SK-N-SH (cell line): ENCODE results near the gene PAN2. TPM values are rescaled to one million over a fixed set of nuclear protein-coding genes. Genes with fewer than 3 reads are reported as not detected.

Source experiments
- CTCF ChIA-PET: fragments of 300-600, 350-600 bp; formaldehyde crosslinking; extraction: SDS; loops from one replicate; lab custom pipeline; 2021; lab: Yijun Ruan, JAX
- POLR2A ChIA-PET: fragments of 350-600 bp; sonication (Branson Sonifier 250); formaldehyde crosslinking; extraction: SDS; loops from one replicate; lab custom pipeline; 2020; ENCODE audit warnings: antibody characterized with exemption, inconsistent platforms; lab: Yijun Ruan, JAX
- DNase-seq: peaks from one replicate; pipeline ENCODE4 v3.0.0; 2012
- H2AFZ ChIP-seq: fragments of 200-600 bp; sonication (generic); 2 replicates; pipeline ENCODE4 v1.8.1; 2016; ENCODE audit warnings: antibody characterized with exemption, mild to moderate bottlenecking, low read depth
- H3F3A ChIP-seq: fragments of 200-600 bp; sonication (generic); replicated peaks from 2 replicates; pipeline ENCODE3; 2016; ENCODE audit warnings: antibody characterized with exemption, mild to moderate bottlenecking; ENCODE audit not compliant: insufficient read depth
- H3K27ac ChIP-seq, 2 experiments: fragments of 200-500 bp in 1 of 2; fragments of 200-600 bp in 1 of 2; sonication (Bioruptor generic) in 1 of 2; sonication (generic), shearing (Covaris generic) in 1 of 2; 2 replicates each; pipeline versions ENCODE4 v1.5.1 to v1.6.1; 2014 to 2016; ENCODE audit warnings: low read depth in 2 of 2, inconsistent platforms in 1 of 2, low read length in 1 of 2, mild to moderate bottlenecking in 1 of 2, mixed read lengths in 1 of 2
- H3K27me3 ChIP-seq: fragments of 200-600 bp; sonication (generic), shearing (Covaris generic); 2 replicates; pipeline ENCODE4 v1.6.1; 2016; ENCODE audit warnings: mixed run types; ENCODE audit not compliant: insufficient read depth
- H3K36me3 ChIP-seq, 2 experiments: fragments of 200-500 bp in 1 of 2; fragments of 200-600 bp in 1 of 2; sonication (Bioruptor generic) in 1 of 2; sonication (generic) in 1 of 2; replicated peaks in 1 of 2; 2 replicates each; pipeline versions ENCODE3 to v1.5.1; 2014 to 2016; ENCODE audit warnings: low read length in 1 of 2, mild to moderate bottlenecking in 1 of 2; ENCODE audit not compliant: insufficient read depth in 2 of 2, control insufficient read depth in 1 of 2
- H3K4me1 ChIP-seq, 2 experiments: fragments of 200-500 bp in 1 of 2; fragments of 200-600 bp in 1 of 2; sonication (Bioruptor generic) in 1 of 2; sonication (generic), shearing (Covaris generic) in 1 of 2; 2 replicates each; pipeline versions ENCODE4 v1.5.1 to v1.6.1; 2014 to 2016; ENCODE audit warnings: low read depth in 1 of 2, low read length in 1 of 2, mixed run types in 1 of 2; ENCODE audit not compliant: insufficient read depth in 2 of 2, control insufficient read depth in 1 of 2
- H3K4me2 ChIP-seq: fragments of 200-600 bp; sonication (generic), shearing (Covaris generic); 2 replicates; pipeline ENCODE4 v1.6.1; 2017; ENCODE audit warnings: mixed run types
- H3K4me3 ChIP-seq, 2 experiments: fragments of 200-500 bp in 1 of 2; fragments of 200-600 bp in 1 of 2; sonication (Bioruptor generic) in 1 of 2; sonication (generic), shearing (Covaris generic) in 1 of 2; 2 replicates each; pipeline versions ENCODE4 v1.5.1 to v1.8.1; 2014 to 2016; ENCODE audit warnings: low read depth in 2 of 2, inconsistent platforms in 1 of 2, low read length in 1 of 2, mild to moderate bottlenecking in 1 of 2, mixed read lengths in 1 of 2, moderate library complexity in 1 of 2
- H3K79me2 ChIP-seq: fragments of 200-600 bp; sonication (generic); 2 replicates; pipeline ENCODE4 v1.8.1; 2017; ENCODE audit warnings: mild to moderate bottlenecking; ENCODE audit not compliant: insufficient read depth
- H3K9ac ChIP-seq: fragments of 200-600 bp; sonication (generic); 2 replicates; pipeline ENCODE4 v1.6.1; 2017; ENCODE audit warnings: mixed run types
- H3K9me2 ChIP-seq: fragments of 200-600 bp; sonication (generic); 2 replicates; pipeline ENCODE4 v1.6.1; 2017; ENCODE audit warnings: mixed run types
- H3K9me3 ChIP-seq: fragments of 200-600 bp; sonication (generic); 2 replicates; pipeline ENCODE4 v1.6.1; 2017; ENCODE audit warnings: mixed run types, mild to moderate bottlenecking, moderate library complexity
- H4K20me1 ChIP-seq: fragments of 200-600 bp; sonication (generic); 2 replicates; pipeline ENCODE4 v1.6.1; 2017; ENCODE audit warnings: mild to moderate bottlenecking, mixed run types; ENCODE audit not compliant: insufficient read depth
- CHD2 ChIP-seq: fragments of 150-350 bp; IDR thresholded peaks from 2 replicates; pipeline ENCODE4 v1.6.1; 2018; ENCODE audit warnings: low read length; ENCODE audit not compliant: partially characterized antibody
- ELF1 ChIP-seq: IDR thresholded peaks from 2 replicates; pipeline ENCODE4 v1.4.0; 2012
- FOXJ3 ChIP-seq: sonication (generic); formaldehyde crosslinking; IDR thresholded peaks from 2 replicates; pipeline ENCODE4 v1.5.1; 2020; ENCODE audit warnings: mild to moderate bottlenecking, missing genetic modification reagents
- FOXM1 ChIP-seq: IDR thresholded peaks from 2 replicates; pipeline ENCODE4 v1.4.0; 2012; ENCODE audit warnings: low read depth, mild to moderate bottlenecking
- MAX ChIP-seq: IDR thresholded peaks from 2 replicates; pipeline ENCODE4 v1.4.0; 2012; ENCODE audit warnings: low read depth
- MEF2A ChIP-seq: IDR thresholded peaks from 2 replicates; pipeline ENCODE4 v1.4.0; 2012; ENCODE audit warnings: low read depth, borderline replicate concordance
- NFIC ChIP-seq: IDR thresholded peaks from 2 replicates; pipeline ENCODE4 v1.4.0; 2012; ENCODE audit warnings: borderline replicate concordance
- NRF1 ChIP-seq: IDR thresholded peaks from 2 replicates; pipeline ENCODE4 v1.6.1; 2012; ENCODE audit warnings: low read depth, mild to moderate bottlenecking, low read length
- POLR2AphosphoS5 ChIP-seq: IDR thresholded peaks from 2 replicates; pipeline ENCODE4 v1.6.1; 2012; ENCODE audit warnings: low read depth, low read length
- RCOR1 ChIP-seq: fragments of 150-350 bp; IDR thresholded peaks from 2 replicates; pipeline ENCODE4 v1.6.1; 2017; ENCODE audit warnings: antibody characterized with exemption, low read length
- RXRA ChIP-seq: IDR thresholded peaks from 2 replicates; pipeline ENCODE4 v1.4.0; 2012; ENCODE audit warnings: low read depth, mild to moderate bottlenecking, borderline replicate concordance
- SIN3A ChIP-seq: IDR thresholded peaks from 2 replicates; pipeline ENCODE4 v1.6.1; 2012; ENCODE audit warnings: low read depth, mild to moderate bottlenecking, low read length, moderate library complexity, borderline replicate concordance
- TAF1 ChIP-seq: IDR thresholded peaks from 2 replicates; pipeline ENCODE4 v1.6.1; 2012; ENCODE audit warnings: low read depth, mild to moderate bottlenecking, low read length, moderate library complexity, borderline replicate concordance
- TCF12 ChIP-seq: IDR thresholded peaks from 2 replicates; pipeline ENCODE4 v1.4.0; 2012
- TEAD4 ChIP-seq: IDR thresholded peaks from 2 replicates; pipeline ENCODE4 v1.4.0; 2012; ENCODE audit warnings: mild to moderate bottlenecking, borderline replicate concordance; ENCODE audit not compliant: insufficient read depth
- YY1 ChIP-seq: IDR thresholded peaks from 2 replicates; pipeline ENCODE4 v1.4.0; 2012; ENCODE audit warnings: low read depth, mild to moderate bottlenecking
- WGBS: methylation state at CpG from one replicate; pipeline ENCODE4 v1.1.6; 2017; ENCODE audit warnings: low lambda C conversion rate; 5-methylcytosine and 5-hydroxymethylcytosine counted together
- polyA plus RNA-seq, 3 experiments: library from polyadenylated mRNA; depleted of rRNA; stranded (reverse); fragments of >200 nt; gene quantifications; 2 replicates each; pipeline ENCODE4 v1.2.3, GENCODE V29; 2012
- TF ChIP-seq, protein P1 (sequence below): fragments of 150-350 bp; IDR thresholded peaks from 2 replicates; pipeline ENCODE4 v1.6.1; 2017; ENCODE audit warnings: antibody characterized with exemption, low read length, low read depth, borderline replicate concordance
- TF ChIP-seq, protein P2 (sequence below): fragments of 200-600 bp; sonication (generic); IDR thresholded peaks from 2 replicates; pipeline ENCODE4 v1.6.1; 2017; ENCODE audit warnings: antibody characterized with exemption, mild to moderate bottlenecking, moderate library complexity
- TF ChIP-seq, protein P3 (sequence below): IDR thresholded peaks from 2 replicates; pipeline ENCODE4 v1.6.1; 2012; ENCODE audit warnings: mild to moderate bottlenecking, low read depth, low read length, moderate library complexity
- TF ChIP-seq, protein P4 (sequence below): IDR thresholded peaks from 2 replicates; pipeline ENCODE4 v1.4.0; 2012; ENCODE audit warnings: low read depth, borderline replicate concordance

Gene PAN2
- polyA plus RNA-seq, 1 of the 3 experiments (the other 2 are of a cell fraction) = 37.1 TPM

DNA sequence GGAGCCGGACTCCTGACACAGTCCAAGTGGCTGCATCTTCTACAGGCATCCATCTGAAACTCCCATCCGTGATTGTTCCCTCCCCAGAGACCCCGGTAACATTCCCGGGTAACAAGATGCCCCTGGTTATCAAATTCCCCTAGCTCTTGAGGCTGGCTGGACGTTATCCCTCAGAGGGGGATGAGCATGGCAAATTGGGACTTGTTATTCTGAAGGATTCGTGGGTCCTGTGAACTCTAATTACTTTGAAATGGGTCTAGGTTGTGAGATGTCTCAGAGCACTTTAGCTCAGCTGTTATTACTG lies 642 bp upstream of the PAN2 start:
- POLR2A ChIA-PET = interaction anchor here (0.7 to 3.1 kb wide), 7 partner anchors 9 to 130 kb away, joined by 3 to 26 read pairs (median 6); partner anchors contain the start of genes CNPY2, STAT2 and TIMELESS
- 1% methylated on average over 6 of the region's 6 CpGs for WGBS

More for the DNA sequence above, 642 bp upstream of the PAN2 start:
- H3K9me3 ChIP-seq = no peaks in the 10 kb centered on the region
- DNase-seq = no peak
- H4K20me1 ChIP-seq = no peaks in the 10 kb centered on the region
- H3K4me2 ChIP-seq = peak overlapping the region; percentile 87
- H2AFZ ChIP-seq = peak overlapping the region; percentile 72; the same call in 1 of the 2 replicates
- no peaks in the 10 kb centered on the region for H3K27me3 ChIP-seq
- TF ChIP-seq, protein P1, sequence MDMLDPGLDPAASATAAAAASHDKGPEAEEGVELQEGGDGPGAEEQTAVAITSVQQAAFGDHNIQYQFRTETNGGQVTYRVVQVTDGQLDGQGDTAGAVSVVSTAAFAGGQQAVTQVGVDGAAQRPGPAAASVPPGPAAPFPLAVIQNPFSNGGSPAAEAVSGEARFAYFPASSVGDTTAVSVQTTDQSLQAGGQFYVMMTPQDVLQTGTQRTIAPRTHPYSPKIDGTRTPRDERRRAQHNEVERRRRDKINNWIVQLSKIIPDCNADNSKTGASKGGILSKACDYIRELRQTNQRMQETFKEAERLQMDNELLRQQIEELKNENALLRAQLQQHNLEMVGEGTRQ = no peak
- no peak for TF ChIP-seq CHD2
- TF ChIP-seq, protein P2, sequence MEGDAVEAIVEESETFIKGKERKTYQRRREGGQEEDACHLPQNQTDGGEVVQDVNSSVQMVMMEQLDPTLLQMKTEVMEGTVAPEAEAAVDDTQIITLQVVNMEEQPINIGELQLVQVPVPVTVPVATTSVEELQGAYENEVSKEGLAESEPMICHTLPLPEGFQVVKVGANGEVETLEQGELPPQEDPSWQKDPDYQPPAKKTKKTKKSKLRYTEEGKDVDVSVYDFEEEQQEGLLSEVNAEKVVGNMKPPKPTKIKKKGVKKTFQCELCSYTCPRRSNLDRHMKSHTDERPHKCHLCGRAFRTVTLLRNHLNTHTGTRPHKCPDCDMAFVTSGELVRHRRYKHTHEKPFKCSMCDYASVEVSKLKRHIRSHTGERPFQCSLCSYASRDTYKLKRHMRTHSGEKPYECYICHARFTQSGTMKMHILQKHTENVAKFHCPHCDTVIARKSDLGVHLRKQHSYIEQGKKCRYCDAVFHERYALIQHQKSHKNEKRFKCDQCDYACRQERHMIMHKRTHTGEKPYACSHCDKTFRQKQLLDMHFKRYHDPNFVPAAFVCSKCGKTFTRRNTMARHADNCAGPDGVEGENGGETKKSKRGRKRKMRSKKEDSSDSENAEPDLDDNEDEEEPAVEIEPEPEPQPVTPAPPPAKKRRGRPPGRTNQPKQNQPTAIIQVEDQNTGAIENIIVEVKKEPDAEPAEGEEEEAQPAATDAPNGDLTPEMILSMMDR = no peak
- no peak for TF ChIP-seq TCF12
- TF ChIP-seq ELF1 = no peak
- TF ChIP-seq RXRA = no peak
- TF ChIP-seq, protein P3, sequence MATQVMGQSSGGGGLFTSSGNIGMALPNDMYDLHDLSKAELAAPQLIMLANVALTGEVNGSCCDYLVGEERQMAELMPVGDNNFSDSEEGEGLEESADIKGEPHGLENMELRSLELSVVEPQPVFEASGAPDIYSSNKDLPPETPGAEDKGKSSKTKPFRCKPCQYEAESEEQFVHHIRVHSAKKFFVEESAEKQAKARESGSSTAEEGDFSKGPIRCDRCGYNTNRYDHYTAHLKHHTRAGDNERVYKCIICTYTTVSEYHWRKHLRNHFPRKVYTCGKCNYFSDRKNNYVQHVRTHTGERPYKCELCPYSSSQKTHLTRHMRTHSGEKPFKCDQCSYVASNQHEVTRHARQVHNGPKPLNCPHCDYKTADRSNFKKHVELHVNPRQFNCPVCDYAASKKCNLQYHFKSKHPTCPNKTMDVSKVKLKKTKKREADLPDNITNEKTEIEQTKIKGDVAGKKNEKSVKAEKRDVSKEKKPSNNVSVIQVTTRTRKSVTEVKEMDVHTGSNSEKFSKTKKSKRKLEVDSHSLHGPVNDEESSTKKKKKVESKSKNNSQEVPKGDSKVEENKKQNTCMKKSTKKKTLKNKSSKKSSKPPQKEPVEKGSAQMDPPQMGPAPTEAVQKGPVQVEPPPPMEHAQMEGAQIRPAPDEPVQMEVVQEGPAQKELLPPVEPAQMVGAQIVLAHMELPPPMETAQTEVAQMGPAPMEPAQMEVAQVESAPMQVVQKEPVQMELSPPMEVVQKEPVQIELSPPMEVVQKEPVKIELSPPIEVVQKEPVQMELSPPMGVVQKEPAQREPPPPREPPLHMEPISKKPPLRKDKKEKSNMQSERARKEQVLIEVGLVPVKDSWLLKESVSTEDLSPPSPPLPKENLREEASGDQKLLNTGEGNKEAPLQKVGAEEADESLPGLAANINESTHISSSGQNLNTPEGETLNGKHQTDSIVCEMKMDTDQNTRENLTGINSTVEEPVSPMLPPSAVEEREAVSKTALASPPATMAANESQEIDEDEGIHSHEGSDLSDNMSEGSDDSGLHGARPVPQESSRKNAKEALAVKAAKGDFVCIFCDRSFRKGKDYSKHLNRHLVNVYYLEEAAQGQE = no peak
- no peak for TF ChIP-seq FOXM1
- TF ChIP-seq TEAD4 = no peak
- TF ChIP-seq, protein P4, sequence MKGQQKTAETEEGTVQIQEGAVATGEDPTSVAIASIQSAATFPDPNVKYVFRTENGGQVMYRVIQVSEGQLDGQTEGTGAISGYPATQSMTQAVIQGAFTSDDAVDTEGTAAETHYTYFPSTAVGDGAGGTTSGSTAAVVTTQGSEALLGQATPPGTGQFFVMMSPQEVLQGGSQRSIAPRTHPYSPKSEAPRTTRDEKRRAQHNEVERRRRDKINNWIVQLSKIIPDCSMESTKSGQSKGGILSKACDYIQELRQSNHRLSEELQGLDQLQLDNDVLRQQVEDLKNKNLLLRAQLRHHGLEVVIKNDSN = no peak
- no peak for TF ChIP-seq MAX
- TF ChIP-seq RCOR1 = no peak
- no peak for TF ChIP-seq NRF1
- TF ChIP-seq POLR2AphosphoS5 = no peak
- TF ChIP-seq FOXJ3 (CRISPR knock-in tag) = no peak
- no peak for TF ChIP-seq SIN3A
- no peak for TF ChIP-seq NFIC
- TF ChIP-seq TAF1 = no peak
- no peak for TF ChIP-seq MEF2A
- no peak for TF ChIP-seq YY1
- peaks cover 4 to 8% of the 10 kb centered on the region in 2 experiments; a peak in 1 of 4 replicates for H3K4me1 ChIP-seq
- H3K4me3 ChIP-seq = peak overlapping the region; percentile 61 to 73
- H3K9ac ChIP-seq = peak overlapping the region; percentile 87
- H3K36me3 ChIP-seq = no peaks in the 10 kb centered on the region
- peaks cover 5% of the 10 kb centered on the region for H3F3A ChIP-seq
- CTCF ChIA-PET = interaction anchor here (0.7 to 1.0 kb wide), 3 partner anchors 10 to 27 kb away, joined by 3 to 4 read pairs (median 3); no protein-coding TSS in a partner anchor
- peak overlapping the region; percentile 84 to 97 for H3K27ac ChIP-seq
- H3K79me2 ChIP-seq = peaks cover 4% of the 10 kb centered on the region; the same call in 1 of the 2 replicates
- no peaks in the 10 kb centered on the region for H3K9me2 ChIP-seq
